Left ventricle myocardium inferior (tissue), 1 donor: ENCODE data around the gene SIRT7. TPM values are rescaled to one million over a fixed set of nuclear protein-coding genes. Genes with fewer than 3 reads are reported as not detected.

ENCODE experiments used
- DNase-seq: peaks from one replicate; pipeline ENCODE4 v3.0.0-alpha.2; 2020
- H3K27ac ChIP-seq: fragments of 200-600 bp; replicated peaks from 2 replicates; pipeline ENCODE4 v1.8.0; 2021
- H3K27me3 ChIP-seq: fragments of 200-600 bp; 2 replicates; pipeline ENCODE4 v1.8.0; 2021; ENCODE audit warnings: low read depth
- H3K36me3 ChIP-seq: fragments of 200-600 bp; 2 replicates; pipeline ENCODE4 v1.8.0; 2021
- H3K4me1 ChIP-seq: fragments of 200-600 bp; 2 replicates; pipeline ENCODE4 v1.8.0; 2021
- H3K4me3 ChIP-seq: fragments of 200-600 bp; 2 replicates; pipeline ENCODE4 v1.8.0; 2021; ENCODE audit warnings: mild to moderate bottlenecking, moderate library complexity
- H3K9me3 ChIP-seq: fragments of 200-600 bp; replicated peaks from 2 replicates; pipeline ENCODE4 v1.8.0; 2021
- intact Hi-C: fragments of 100-400 bp; cut with micrococcal nuclease; formaldehyde crosslinking; loops from one replicate; pipeline ENCODE4 v1.11.0; 2022
- total RNA-seq: library from RNA; stranded (reverse); fragmentation: NEBNext Ultra II Directional; extraction: Animal tissue kit (Norgen Biotek cat#: 25700); gene quantifications from one replicate; pipeline ENCODE4 v1.2.1, GENCODE V29; 2021
- TF ChIP-seq, protein P1 (sequence below): fragments of 200-600 bp; IDR thresholded peaks from 2 replicates; pipeline ENCODE4 v1.8.0; 2021; ENCODE audit warnings: antibody characterized with exemption, mild to moderate bottlenecking, borderline replicate concordance
- donor health status: DM: no; HTN: yes; CAD: no; lungs with severe emphysema.

The SIRT7 gene
- total RNA-seq, 1 donor from 2014 or later: 8.5 TPM

DNA sequence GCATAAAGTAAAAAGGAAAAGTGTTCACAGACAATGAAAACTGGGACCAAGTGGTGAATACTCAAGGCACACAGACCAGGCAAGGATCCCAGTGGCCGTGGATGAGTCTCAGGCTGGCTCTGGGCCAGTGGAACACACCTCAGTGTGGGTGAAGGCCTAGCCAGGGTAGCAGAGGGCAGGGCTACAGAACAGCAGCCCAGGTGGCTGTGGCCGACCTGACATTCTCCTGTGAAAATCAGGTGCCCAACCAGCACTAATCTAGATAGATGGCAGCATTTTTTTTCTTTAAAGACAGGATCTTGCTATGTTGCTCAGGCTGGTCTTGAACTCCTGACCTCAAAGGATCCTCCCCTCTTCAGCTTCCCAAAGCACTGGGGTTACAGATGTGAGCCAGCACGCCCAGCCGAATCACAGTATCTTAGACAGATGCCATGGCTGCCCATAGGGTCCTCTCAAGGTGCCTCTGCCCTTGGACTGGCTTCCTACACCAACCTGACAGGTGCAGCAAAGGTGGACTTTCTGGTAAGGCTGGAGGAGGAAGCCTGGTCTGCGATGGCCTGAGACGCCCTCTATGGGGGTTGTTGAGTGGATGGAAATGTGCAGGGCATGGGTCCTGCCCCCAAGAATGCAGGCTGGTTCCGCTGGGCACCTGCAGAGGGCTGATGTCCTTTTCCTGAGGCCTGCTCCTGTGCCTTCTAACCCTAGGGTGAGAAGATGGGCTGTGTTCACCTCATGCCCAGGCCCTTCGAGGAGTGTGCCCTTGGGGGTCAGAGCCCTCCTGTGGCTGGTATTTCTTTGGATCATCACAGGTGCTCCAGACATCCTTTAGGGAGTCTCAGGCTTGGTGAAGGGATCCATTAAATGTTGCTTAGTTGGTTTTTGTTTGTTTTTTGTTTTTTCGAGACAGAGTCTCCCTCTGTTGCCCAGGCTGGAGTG lies 53.9 kb downstream of the SIRT7 start:
- TF ChIP-seq, protein P1, sequence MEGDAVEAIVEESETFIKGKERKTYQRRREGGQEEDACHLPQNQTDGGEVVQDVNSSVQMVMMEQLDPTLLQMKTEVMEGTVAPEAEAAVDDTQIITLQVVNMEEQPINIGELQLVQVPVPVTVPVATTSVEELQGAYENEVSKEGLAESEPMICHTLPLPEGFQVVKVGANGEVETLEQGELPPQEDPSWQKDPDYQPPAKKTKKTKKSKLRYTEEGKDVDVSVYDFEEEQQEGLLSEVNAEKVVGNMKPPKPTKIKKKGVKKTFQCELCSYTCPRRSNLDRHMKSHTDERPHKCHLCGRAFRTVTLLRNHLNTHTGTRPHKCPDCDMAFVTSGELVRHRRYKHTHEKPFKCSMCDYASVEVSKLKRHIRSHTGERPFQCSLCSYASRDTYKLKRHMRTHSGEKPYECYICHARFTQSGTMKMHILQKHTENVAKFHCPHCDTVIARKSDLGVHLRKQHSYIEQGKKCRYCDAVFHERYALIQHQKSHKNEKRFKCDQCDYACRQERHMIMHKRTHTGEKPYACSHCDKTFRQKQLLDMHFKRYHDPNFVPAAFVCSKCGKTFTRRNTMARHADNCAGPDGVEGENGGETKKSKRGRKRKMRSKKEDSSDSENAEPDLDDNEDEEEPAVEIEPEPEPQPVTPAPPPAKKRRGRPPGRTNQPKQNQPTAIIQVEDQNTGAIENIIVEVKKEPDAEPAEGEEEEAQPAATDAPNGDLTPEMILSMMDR: no peak
- Histone ChIP-seq H3K4me1 (peaks cover 80% of the 10 kb centered on the region), H3K27ac (peak overlapping the region; percentile 34), H3K27me3 (no peaks in the 10 kb centered on the region), H3K36me3 (peaks cover 22% of the 10 kb centered on the region), H3K4me3 (no peak overlapping the region), H3K9me3 (no peaks in the 10 kb centered on the region)
- no peak for DNase-seq
- intact Hi-C loops: no loop called here

DNA sequence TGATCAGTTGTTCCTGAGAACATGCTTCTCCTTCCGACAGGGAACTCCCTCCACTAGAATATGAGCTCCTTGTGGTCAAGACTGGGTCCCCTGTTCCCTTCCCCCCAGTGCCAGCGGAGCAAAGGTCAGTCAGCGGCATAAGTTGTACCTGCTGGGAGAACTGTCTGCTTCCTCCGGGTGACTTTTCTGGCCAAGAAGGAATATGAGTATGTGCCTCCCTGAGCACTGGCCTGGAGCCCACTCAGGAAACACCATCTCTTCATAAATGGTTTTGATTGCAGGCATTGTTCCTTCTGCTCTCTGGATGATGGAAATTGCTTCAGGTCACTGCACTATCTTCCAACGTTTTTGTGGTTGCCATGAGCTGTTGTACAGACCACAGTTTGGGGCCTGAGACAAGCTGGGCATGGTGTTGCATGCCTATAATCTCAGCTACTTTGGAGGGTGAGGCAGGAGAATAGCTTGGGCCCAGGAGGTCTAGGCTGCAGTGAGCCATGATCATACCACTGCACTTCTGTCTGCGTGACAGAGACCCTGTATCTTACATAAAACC lies 54.8 kb downstream of the SIRT7 start:
- TF ChIP-seq, protein P1: no peak
- no peak for DNase-seq
- Histone ChIP-seq H3K27me3 (no peaks in the 10 kb centered on the region), H3K4me1 (peaks cover 80% of the 10 kb centered on the region), H3K4me3 (no peak overlapping the region), H3K27ac (peak overlapping the region; percentile 97), H3K9me3 (no peaks in the 10 kb centered on the region), H3K36me3 (peaks cover 22% of the 10 kb centered on the region)
- intact Hi-C loops: no loop called here

Other genes starting within 250 kb of the SIRT7 start
- 9.0 TPM for gene ARL16, start 234.4 kb downstream of the SIRT7 start, total RNA-seq
- gene HGS, start 234.2 kb downstream of the SIRT7 start, total RNA-seq: 50.5 TPM
- 157 TPM for gene MRPL12, start 214.8 kb downstream of the SIRT7 start, total RNA-seq
- gene SLC25A10, start 205.9 kb downstream of the SIRT7 start, total RNA-seq: 8.2 TPM
- not detected for gene GCGR, start 114.0 kb downstream of the SIRT7 start, total RNA-seq
- 110 TPM for gene MCRIP1, start 84.9 kb downstream of the SIRT7 start, total RNA-seq
- gene PPP1R27, start 83.1 kb downstream of the SIRT7 start, total RNA-seq: 0.25 TPM
- 267 TPM for gene P4HB, start 57.6 kb downstream of the SIRT7 start, total RNA-seq
- gene ARHGDIA, start 46.8 kb downstream of the SIRT7 start, total RNA-seq: 95.1 TPM
- 32.1 TPM for gene ALYREF, start 26.6 kb downstream of the SIRT7 start, total RNA-seq
- 161 TPM for gene ANAPC11, start 26.5 kb downstream of the SIRT7 start, total RNA-seq
- gene NPB, start 15.9 kb downstream of the SIRT7 start, total RNA-seq: 0.19 TPM
- gene PCYT2, start 6.8 kb downstream of the SIRT7 start, total RNA-seq: 48.1 TPM
- gene MAFG, start 9.6 kb upstream of the SIRT7 start, total RNA-seq: 24.3 TPM
- gene PYCR1, start 19.1 kb upstream of the SIRT7 start, total RNA-seq: 3.8 TPM
- 7.2 TPM for gene MYADML2, start 29.1 kb upstream of the SIRT7 start, total RNA-seq
- not detected for gene NOTUM, start 43.0 kb upstream of the SIRT7 start, total RNA-seq
- gene ASPSCR1, start 59.5 kb upstream of the SIRT7 start, total RNA-seq: 27.5 TPM
- gene CENPX, start 104.7 kb upstream of the SIRT7 start, total RNA-seq: 26.3 TPM
- gene LRRC45, start 105.1 kb upstream of the SIRT7 start, total RNA-seq: 4.3 TPM
- gene RAC3, start 113.5 kb upstream of the SIRT7 start, total RNA-seq: 0.82 TPM
- gene DCXR, start 119.5 kb upstream of the SIRT7 start, total RNA-seq: 219 TPM
- gene RFNG, start 133.6 kb upstream of the SIRT7 start, total RNA-seq: 21.1 TPM
- 85.9 TPM for gene GPS1, start 133.7 kb upstream of the SIRT7 start, total RNA-seq
- 64.6 TPM for gene DUS1L, start 147.6 kb upstream of the SIRT7 start, total RNA-seq
- gene FASN, start 180.1 kb upstream of the SIRT7 start, total RNA-seq: 13.6 TPM